ENCODE measurements around the gene FBN2.

DNA sequence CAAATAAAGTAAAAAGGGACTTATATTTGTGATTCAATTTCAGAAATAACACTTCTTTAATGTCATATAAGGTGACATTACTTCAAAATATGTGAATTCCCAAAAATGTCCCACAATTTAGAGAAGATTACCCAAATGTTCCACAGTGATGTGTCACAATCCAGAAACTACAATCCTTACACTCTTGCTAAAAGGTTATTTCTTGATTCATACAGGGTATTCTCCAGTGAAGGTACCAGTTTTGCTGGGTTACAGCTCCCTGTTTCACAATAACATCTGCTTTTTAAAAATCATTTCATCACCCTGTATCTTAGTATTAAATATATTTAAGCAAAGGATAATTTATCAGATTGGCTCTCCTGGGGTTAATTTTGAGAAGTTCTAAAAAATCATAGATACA, 11.0 kb downstream of the FBN2 start:
- TF ChIP-seq, protein P1, sequence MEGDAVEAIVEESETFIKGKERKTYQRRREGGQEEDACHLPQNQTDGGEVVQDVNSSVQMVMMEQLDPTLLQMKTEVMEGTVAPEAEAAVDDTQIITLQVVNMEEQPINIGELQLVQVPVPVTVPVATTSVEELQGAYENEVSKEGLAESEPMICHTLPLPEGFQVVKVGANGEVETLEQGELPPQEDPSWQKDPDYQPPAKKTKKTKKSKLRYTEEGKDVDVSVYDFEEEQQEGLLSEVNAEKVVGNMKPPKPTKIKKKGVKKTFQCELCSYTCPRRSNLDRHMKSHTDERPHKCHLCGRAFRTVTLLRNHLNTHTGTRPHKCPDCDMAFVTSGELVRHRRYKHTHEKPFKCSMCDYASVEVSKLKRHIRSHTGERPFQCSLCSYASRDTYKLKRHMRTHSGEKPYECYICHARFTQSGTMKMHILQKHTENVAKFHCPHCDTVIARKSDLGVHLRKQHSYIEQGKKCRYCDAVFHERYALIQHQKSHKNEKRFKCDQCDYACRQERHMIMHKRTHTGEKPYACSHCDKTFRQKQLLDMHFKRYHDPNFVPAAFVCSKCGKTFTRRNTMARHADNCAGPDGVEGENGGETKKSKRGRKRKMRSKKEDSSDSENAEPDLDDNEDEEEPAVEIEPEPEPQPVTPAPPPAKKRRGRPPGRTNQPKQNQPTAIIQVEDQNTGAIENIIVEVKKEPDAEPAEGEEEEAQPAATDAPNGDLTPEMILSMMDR (conservative IDR thresholded peaks at IDR 0.05) = no peak
- no peak for TF ChIP-seq ZFX (IDR thresholded peaks at IDR 0.05)

All from C4-2B (cell line).